Measurements from ENCODE around the gene DENND1A.

GRCh38 chr9:123637945-123638634 lies 291.8 kb downstream of the DENND1A start:
- TF ChIP-seq CTCF (IDR thresholded peaks at IDR 0.05) (no peak), POLR2A (IDR thresholded peaks at IDR 0.05) (no peak)

Measured in heart left ventricle (tissue), 13 donors.